PC-9 (cell line): ENCODE results near the gene GDPD5. TPM values are rescaled to one million over a fixed set of nuclear protein-coding genes. Genes with fewer than 3 reads are reported as not detected.

Source experiments
- BruUV-seq: library from RNA; stranded (reverse); fragments of 400-500 nt; replicated peaks from 2 replicates; lab custom pipeline; 2021; lab: Mats Ljungman, UMichigan
- CTCF ChIA-PET: fragments of 300-600 bp; sonication (Branson Sonifier 250); formaldehyde crosslinking; loops from one replicate; lab custom pipeline; 2022; ENCODE audit warnings: antibody characterized with exemption; lab: Charles Lee
- POLR2A ChIA-PET: fragments of 300-600 bp; sonication (Branson Sonifier 250); formaldehyde crosslinking; loops from one replicate; lab custom pipeline; 2022; ENCODE audit warnings: antibody characterized with exemption; ENCODE audit not compliant: unreplicated experiment; lab: Charles Lee
- DNase-seq, 2 experiments: peaks; one replicate each; pipeline versions ENCODE4 v3.0.0 to v3.0.0-alpha.2; 2015 to 2022; ENCODE audit warnings: mixed read lengths in 1 of 2
- H2AFZ ChIP-seq: fragments of 200-600 bp; sonication (generic); 2 replicates; pipeline ENCODE4 v1.8.1; 2017; ENCODE audit warnings: antibody characterized with exemption
- H3F3A ChIP-seq: fragments of 200-600 bp; sonication (generic); 2 replicates; pipeline ENCODE4 v1.8.1; 2017; ENCODE audit warnings: antibody characterized with exemption, mild to moderate bottlenecking, low read depth; ENCODE audit not compliant: insufficient read depth
- H3K27ac ChIP-seq: fragments of 200-600 bp; sonication (generic); 2 replicates; pipeline ENCODE4 v1.6.1; 2016; ENCODE audit warnings: mixed run types
- H3K27me3 ChIP-seq: fragments of 200-600 bp; sonication (generic); 2 replicates; pipeline ENCODE4 v1.6.1; 2016; ENCODE audit warnings: low read depth, mixed run types; ENCODE audit not compliant: insufficient read depth
- H3K36me3 ChIP-seq: fragments of 200-600 bp; sonication (generic); 2 replicates; pipeline ENCODE4 v1.6.1; 2016; ENCODE audit warnings: low read depth, mixed run types
- H3K4me1 ChIP-seq: fragments of 200-600 bp; sonication (generic); replicated peaks from 2 replicates; pipeline ENCODE4 v1.6.1; 2016; ENCODE audit warnings: mixed run types; ENCODE audit not compliant: insufficient read depth
- H3K4me2 ChIP-seq: fragments of 200-600 bp; sonication (generic); 2 replicates; pipeline ENCODE4 v1.6.1; 2017; ENCODE audit warnings: mixed run types
- H3K4me3 ChIP-seq: fragments of 200-600 bp; sonication (generic); 2 replicates; pipeline ENCODE4 v1.6.1; 2016; ENCODE audit warnings: mixed run types
- H3K79me2 ChIP-seq: fragments of 200-600 bp; sonication (generic); 2 replicates; pipeline ENCODE4 v1.6.1; 2017; ENCODE audit warnings: low read depth, mixed run types
- H3K9me2 ChIP-seq: fragments of 200-600 bp; sonication (generic); 2 replicates; pipeline ENCODE4 v1.8.1; 2017; ENCODE audit warnings: mild to moderate bottlenecking; ENCODE audit not compliant: insufficient read depth
- H3K9me3 ChIP-seq: fragments of 200-600 bp; sonication (generic); 2 replicates; pipeline ENCODE4 v1.8.1; 2016; ENCODE audit warnings: low read depth; ENCODE audit not compliant: insufficient read depth
- H4K20me1 ChIP-seq: fragments of 200-600 bp; sonication (generic); 2 replicates; pipeline ENCODE4 v1.8.1; 2017; ENCODE audit not compliant: insufficient read depth
- CTCF ChIP-seq: fragments of 200-600 bp; sonication (generic); conservative IDR thresholded peaks from 2 replicates; pipeline ENCODE4 v1.6.1; 2017; ENCODE audit warnings: mixed run types, antibody characterized with exemption, mild to moderate bottlenecking, moderate library complexity
- EZH2 ChIP-seq: fragments of 200-600 bp; sonication (generic); IDR thresholded peaks from 2 replicates; pipeline ENCODE4 v1.8.0; 2017; ENCODE audit warnings: antibody characterized with exemption, low read depth
- intact Hi-C: fragments of 100-400 bp; cut with micrococcal nuclease; formaldehyde crosslinking; loops from one replicate; pipeline ENCODE4 v1.10.0; 2022; ENCODE audit not compliant: unreplicated experiment
- total RNA-seq: library from RNA; stranded (reverse); gene quantifications from 2 replicates; pipeline ENCODE4 v1.2.3, GENCODE V29; 2021

Gene GDPD5
- total RNA-seq, 1 experiment from 2014 or later = 7.9 TPM

- BruUV-seq = no TSS peak
- TF ChIP-seq CTCF = no peak
- no peak for TF ChIP-seq EZH2
- Histone ChIP-seq H4K20me1 (no peaks in the 10 kb centered on the region), H3K9me3 (no peaks in the 10 kb centered on the region), H3F3A (peaks cover 42% of the 10 kb centered on the region), H3K9me2 (no peaks in the 10 kb centered on the region), H3K4me2 (no peak overlapping the region), H3K36me3 (no peaks in the 10 kb centered on the region), H2AFZ (no peak overlapping the region), H3K27ac (no peak overlapping the region), H3K4me1 (peaks cover 37% of the 10 kb centered on the region), H3K27me3 (no peaks in the 10 kb centered on the region), H3K4me3 (no peak overlapping the region), H3K79me2 (no peaks in the 10 kb centered on the region)
- no peak for DNase-seq
- intact Hi-C loops = loop anchor here (5.0 kb wide), 2 partner anchors 52 to 412 kb away; no protein-coding TSS in a partner anchor
- ChIA-PET CTCF (interaction anchor here (0.6 to 1.2 kb wide), 4 partner anchors 79 to 1210 kb away, joined by 3 to 6 read pairs (median 5); no protein-coding TSS in a partner anchor), POLR2A (interaction anchor here (0.6 kb wide), 1 partner anchor 11 kb away, joined by 3 read pairs; no protein-coding TSS in a partner anchor)
These were observed 135.8 kb downstream of the GDPD5 start for GRCh38 chr11:75389925-75390324.

DNA sequence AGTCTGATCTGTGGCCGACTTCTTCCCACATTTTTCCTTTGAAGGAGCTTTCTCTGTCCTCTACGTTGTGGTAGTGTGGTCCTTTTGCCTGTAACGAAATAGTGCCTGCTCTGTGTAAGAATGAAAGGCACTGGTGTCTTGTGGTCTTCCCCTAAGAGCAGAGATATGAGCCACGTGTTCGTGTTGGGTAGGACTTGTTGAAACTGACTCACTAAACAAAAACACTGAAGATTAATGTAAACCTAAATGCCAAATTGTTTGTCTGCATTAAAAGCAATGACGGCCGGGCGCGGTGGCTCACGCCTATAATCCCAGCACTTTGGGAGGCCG lies 136.5 kb downstream of the GDPD5 start:
- Histone ChIP-seq H3K36me3 (no peaks in the 10 kb centered on the region), H3K4me1 (peaks cover 44% of the 10 kb centered on the region), H3K27ac (no peak overlapping the region), H3K9me3 (no peaks in the 10 kb centered on the region), H3F3A (peaks cover 42% of the 10 kb centered on the region), H3K79me2 (no peaks in the 10 kb centered on the region), H3K4me2 (no peak overlapping the region), H4K20me1 (no peaks in the 10 kb centered on the region), H3K4me3 (no peak overlapping the region), H2AFZ (no peak overlapping the region), H3K27me3 (no peaks in the 10 kb centered on the region), H3K9me2 (no peaks in the 10 kb centered on the region)
- CTCF ChIA-PET = interaction anchor here (0.6 to 1.2 kb wide), 3 partner anchors 80 to 143 kb away, joined by 3 to 6 read pairs (median 3); no protein-coding TSS in a partner anchor
- BruUV-seq = no TSS peak
- DNase-seq = no peak
- POLR2A ChIA-PET = no interaction called here
- intact Hi-C loops = loop anchor here (5.0 kb wide), 2 partner anchors 53 to 413 kb away; no protein-coding TSS in a partner anchor
- TF ChIP-seq CTCF (no peak), EZH2 (no peak)

DNA sequence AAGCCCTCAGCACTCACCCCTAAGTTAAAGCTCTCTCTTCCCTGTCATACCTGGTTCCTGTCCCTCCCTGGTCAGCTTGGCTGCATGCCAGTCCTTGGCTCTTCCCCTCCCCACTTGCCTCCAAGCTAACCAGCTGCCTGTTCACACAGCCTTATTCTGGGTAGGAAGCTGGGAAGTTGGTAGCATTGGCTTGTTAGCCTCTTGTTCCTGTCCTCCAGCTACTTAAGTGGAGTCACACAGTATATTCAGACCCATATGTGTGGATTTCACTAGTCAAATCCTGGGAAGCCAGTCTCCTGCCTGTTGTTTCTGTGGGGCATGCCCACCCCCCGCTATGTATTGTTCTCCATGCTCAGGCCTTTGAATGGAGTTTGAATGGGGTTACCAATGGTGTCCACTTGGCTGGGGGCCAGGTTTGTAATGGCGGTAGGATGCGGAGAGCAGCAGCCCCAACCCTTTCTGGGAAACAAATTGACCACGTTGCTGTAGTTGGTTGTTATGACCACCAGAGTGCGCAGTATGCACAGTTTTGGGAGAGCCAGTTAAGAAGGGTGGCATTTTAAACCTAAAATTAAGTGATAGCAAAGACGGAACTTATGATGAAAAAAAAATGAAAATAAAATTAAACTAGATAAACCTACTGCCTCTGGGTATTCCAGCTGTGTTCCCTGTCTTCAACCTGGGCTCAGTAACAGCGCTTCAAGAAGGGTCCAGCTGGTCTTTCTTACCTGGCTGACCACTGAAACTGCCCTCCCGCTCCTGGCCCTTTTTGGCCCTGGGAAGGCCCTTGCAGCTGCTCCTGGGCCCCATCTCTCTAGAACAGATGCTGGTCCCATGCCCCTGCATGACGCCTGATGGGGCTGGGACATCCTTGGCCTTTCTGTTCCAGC lies 137.1 kb downstream of the GDPD5 start:
- Histone ChIP-seq H3K27ac (no peak overlapping the region), H2AFZ (no peak overlapping the region), H3K4me2 (peak overlapping the region; percentile 56), H3F3A (peaks cover 42% of the 10 kb centered on the region), H3K27me3 (no peaks in the 10 kb centered on the region), H3K4me1 (peaks cover 45% of the 10 kb centered on the region), H3K4me3 (no peak overlapping the region), H3K36me3 (no peaks in the 10 kb centered on the region), H3K9me3 (no peaks in the 10 kb centered on the region), H4K20me1 (no peaks in the 10 kb centered on the region), H3K79me2 (no peaks in the 10 kb centered on the region), H3K9me2 (no peaks in the 10 kb centered on the region)
- CTCF ChIA-PET = interaction anchor here (0.6 to 1.6 kb wide), 9 partner anchors 9 to 638 kb away, joined by 3 to 5 read pairs (median 3); no protein-coding TSS in a partner anchor
- no TSS peak for BruUV-seq
- TF ChIP-seq EZH2 = no peak
- peak; percentile 91 for TF ChIP-seq CTCF
- POLR2A ChIA-PET = interaction anchor here (0.7 kb wide), 2 partner anchors 296 to 617 kb away, joined by 3 to 4 read pairs; no protein-coding TSS in a partner anchor
- intact Hi-C loops = loop anchor here (1.0 to 5.0 kb wide), 4 partner anchors 54 to 479 kb away; no protein-coding TSS in a partner anchor
- DNase-seq = peak; percentile 74 to 75
